HepG2 (cell line): ENCODE measurements around the gene PCP4. TPM values are rescaled to one million over a fixed set of nuclear protein-coding genes. Genes with fewer than 3 reads are reported as not detected.

Experiments
- ATAC-seq: fragments of 200-7000 bp; cut with Tn5 transposase; 3 replicates; pipeline ENCODE4 v1.9.1; 2020; ENCODE audit warnings: mild to moderate bottlenecking, moderate library complexity
- BruUV-seq: library from RNA; stranded (reverse); fragments of 400-500 nt; replicated peaks from 2 replicates; lab custom pipeline; 2021; lab: Mats Ljungman, UMichigan
- CTCF ChIA-PET: fragments of 300-600 bp; formaldehyde crosslinking; extraction: SDS; loops from one replicate; lab custom pipeline; 2021; ENCODE audit warnings: low total read pairs, inconsistent platforms, low intra/inter-chr PET ratio; lab: Yijun Ruan, JAX
- POLR2A ChIA-PET: fragments of 350-600 bp; sonication (Branson Sonifier 250); formaldehyde crosslinking; loops from one replicate; lab custom pipeline; 2020; ENCODE audit warnings: antibody characterized with exemption, inconsistent platforms; lab: Yijun Ruan, JAX
- DNase-seq: peaks from one replicate; pipeline ENCODE4 v3.0.0-alpha.2; 2015; ENCODE audit warnings: low spot score
- FAIRE-seq: peaks from 3 replicates; lab custom pipeline; 2011; peaks lifted over from hg19 to GRCh38; lab: Jason Lieb, UNC
- H2AFZ ChIP-seq: one replicate; pipeline ENCODE4 v1.6.1; 2011; ENCODE audit warnings: low read length, inconsistent platforms
- H3K27ac ChIP-seq: fragments of 300-600 bp; 3 replicates; pipeline ENCODE4 v1.8.0; 2011; ENCODE audit warnings: mixed run types, mild to moderate bottlenecking, mixed read lengths, low read length, inconsistent platforms; ENCODE audit not compliant: insufficient read depth; ENCODE audit errors: extremely low read length
- H3K27me3 ChIP-seq, 2 experiments: fragments of 200-600 bp in 1 of 2; 2 replicates in 1 of 2; 3 replicates in 1 of 2; pipeline versions ENCODE4 v1.6.0 to v1.8.0; 2011; ENCODE audit warnings: low read length in 2 of 2, mild to moderate bottlenecking in 2 of 2, moderate library complexity in 2 of 2, inconsistent platforms in 1 of 2; ENCODE audit not compliant: insufficient read depth in 2 of 2, control insufficient read depth in 1 of 2
- H3K36me3 ChIP-seq, 2 experiments: fragments of 200-600 bp in 1 of 2; replicated peaks in 1 of 2; 2 replicates in 1 of 2; 3 replicates in 1 of 2; pipeline versions ENCODE4 v1.5.1 to v1.8.0; 2011; ENCODE audit warnings: low read length in 2 of 2, inconsistent platforms in 1 of 2; ENCODE audit not compliant: insufficient read depth in 2 of 2, control insufficient read depth in 1 of 2
- H3K4me1 ChIP-seq: 2 replicates; pipeline ENCODE4 v1.5.1; 2012; ENCODE audit warnings: low read length, inconsistent platforms; ENCODE audit not compliant: insufficient read depth
- H3K4me2 ChIP-seq: 2 replicates; pipeline ENCODE4 v1.6.0; 2011; ENCODE audit warnings: low read depth, low read length, inconsistent platforms
- H3K4me3 ChIP-seq, 3 experiments: fragments of 200-600 bp in 1 of 3; sonication (generic), shearing (Covaris generic) in 1 of 3; replicated peaks in 1 of 3; 2 replicates each; pipeline ENCODE4 v1.5.1; 2011 to 2016; ENCODE audit warnings: low read length in 3 of 3, inconsistent platforms in 2 of 3, low read depth in 2 of 3, mild to moderate bottlenecking in 2 of 3, control low read depth in 1 of 3, mixed read lengths in 1 of 3; ENCODE audit not compliant: insufficient read depth in 1 of 3
- H3K79me2 ChIP-seq: one replicate; pipeline ENCODE4 v1.6.1; 2011; ENCODE audit warnings: low read length, inconsistent platforms; ENCODE audit not compliant: insufficient read depth
- H3K9ac ChIP-seq: 2 replicates; pipeline ENCODE4 v1.6.0; 2011; ENCODE audit warnings: mild to moderate bottlenecking, low read depth, low read length, inconsistent platforms; ENCODE audit not compliant: insufficient read depth
- H3K9me3 ChIP-seq: 2 replicates; pipeline ENCODE4 v1.5.1; 2012; ENCODE audit warnings: mild to moderate bottlenecking, low read length
- H4K20me1 ChIP-seq: 2 replicates; pipeline ENCODE4 v1.6.0; 2011; ENCODE audit warnings: inconsistent platforms, mild to moderate bottlenecking, low read length, moderate library complexity; ENCODE audit not compliant: insufficient read depth
- CSRNP2 ChIP-seq: sonication (generic); formaldehyde crosslinking; conservative IDR thresholded peaks from 2 replicates; pipeline ENCODE4 v1.8.0; 2022; ENCODE audit warnings: low read depth, missing genetic modification reagents
- ELK4 ChIP-seq: sonication (generic); formaldehyde crosslinking; IDR thresholded peaks from 2 replicates; pipeline ENCODE4 v1.9.0; 2021; ENCODE audit warnings: missing genetic modification reagents, borderline replicate concordance
- GABPB1 ChIP-seq: IDR thresholded peaks from 2 replicates; pipeline ENCODE4 v1.6.1; 2016; ENCODE audit warnings: mild to moderate bottlenecking, missing genetic modification reagents, moderate library complexity, missing compliant biosample characterization
- MNT ChIP-seq: fragments of 450-650 bp; IDR thresholded peaks from 2 replicates; pipeline ENCODE4 v1.6.1; 2016
- MYC ChIP-seq: sonication (generic); formaldehyde crosslinking; IDR thresholded peaks from 2 replicates; pipeline ENCODE4 v1.9.0; 2021; ENCODE audit warnings: missing genetic modification reagents, borderline replicate concordance
- RXRB ChIP-seq: IDR thresholded peaks from 2 replicates; pipeline ENCODE4 v1.6.1; 2016; ENCODE audit warnings: borderline replicate concordance, missing genetic modification reagents, missing compliant biosample characterization
- ZFP82 ChIP-seq: sonication (generic); formaldehyde crosslinking; IDR thresholded peaks from 2 replicates; pipeline ENCODE4 v1.5.1; 2020; ENCODE audit warnings: mild to moderate bottlenecking, missing genetic modification reagents, borderline replicate concordance
- ZNF205 ChIP-seq: IDR thresholded peaks from 2 replicates; pipeline ENCODE4 v1.6.1; 2018; ENCODE audit warnings: missing biosample characterization, missing genetic modification reagents
- WGBS: methylation state at CpG from one replicate; pipeline ENCODE4 v1.1.6; 2017; ENCODE audit warnings: low lambda C conversion rate; 5-methylcytosine and 5-hydroxymethylcytosine counted together
- in situ Hi-C: cut with HindIII; loops from 2 replicates; pipeline ENCODE4 v1.10.0; 2017; ENCODE audit warnings: low pct_unique_long_range_greater_than_20kb; ENCODE audit not compliant: extremely low pct_ligation_motif_present
- intact Hi-C: fragments of 100-400 bp; cut with micrococcal nuclease; formaldehyde crosslinking; loops from one replicate; pipeline ENCODE4 v1.10.0; 2022; ENCODE audit not compliant: unreplicated experiment
- polyA plus RNA-seq, 8 experiments: library from polyadenylated mRNA; depleted of rRNA in 3 of 8; stranded (reverse) in 7 of 8; unstranded in 1 of 8; fragments of >200 nt; fragmentation: Illumina TruSeq in 4 of 8; extraction: Trizol in 4 of 8; gene quantifications; 2 replicates each; pipeline versions ENCODE4 v1.2.1 to v1.2.3, GENCODE V29; 2011 to 2016; ENCODE audit warnings: low read depth in 4 of 8, missing spikeins in 1 of 8, mixed read lengths in 1 of 8; ENCODE audit not compliant: insufficient read depth in 1 of 8
- total RNA-seq, 5 experiments: library from RNA; depleted of rRNA; stranded (reverse); fragments of >200 nt; fragmentation: Illumina TruSeq; extraction: Trizol; gene quantifications; 2 replicates each; pipeline ENCODE4 v1.2.3, GENCODE V29; 2016; ENCODE audit warnings: low read depth in 1 of 5

Gene PCP4
- total and polyA plus RNA-seq, 2 of the 13 experiments (the other 11 are each of a cell fraction or from before 2014, with no cell fraction given) = not detected

- WGBS = 0% methylated on average over 1 of the region's 6 CpGs
- in situ Hi-C loops = no loop called here
- Histone ChIP-seq H3K4me3 (no peak overlapping the region), H3K36me3 (no peaks in the 10 kb centered on the region), H3K4me1 (no peaks in the 10 kb centered on the region), H4K20me1 (no peaks in the 10 kb centered on the region), H3K9me3 (peaks cover 97% of the 10 kb centered on the region), H3K79me2 (no peaks in the 10 kb centered on the region), H3K27me3 (no peaks in the 10 kb centered on the region), H3K4me2 (no peak overlapping the region), H2AFZ (no peak overlapping the region), H3K9ac (no peak overlapping the region), H3K27ac (no peak overlapping the region)
- CTCF ChIA-PET = no interaction called here
- DNase-seq (no peak), ATAC-seq (no peak), FAIRE-seq (no peak)
- TF ChIP-seq MNT (peak; percentile 88), ZFP82 (CRISPR knock-in tag) (no peak)
- no TSS peak for BruUV-seq
- POLR2A ChIA-PET = no interaction called here
- intact Hi-C loops = no loop called here
Measured at GRCh38 chr21:39847877-39848276, 19.4 kb upstream of the PCP4 start.

- no peaks in the 10 kb centered on the region for H3K79me2 ChIP-seq
- ATAC-seq = no peak
- TF ChIP-seq CSRNP2 (CRISPR knock-in tag) = no peak
- no peak for TF ChIP-seq GABPB1 (CRISPR knock-in tag)
- no peak for TF ChIP-seq ZNF205 (CRISPR knock-in tag)
- TF ChIP-seq MYC (CRISPR knock-in tag) = no peak
- no peak for TF ChIP-seq RXRB
- no peak for TF ChIP-seq ELK4
- WGBS = 25% methylated on average over 10 of the region's 10 CpGs
- BruUV-seq = no TSS peak
- CTCF ChIA-PET = no interaction called here
- no peak for DNase-seq
- no peak overlapping the region for H3K4me2 ChIP-seq
- in situ Hi-C loops = no loop called here
- H3K4me1 ChIP-seq = no peaks in the 10 kb centered on the region
- no peak overlapping the region for H2AFZ ChIP-seq
- no peaks in the 10 kb centered on the region for H3K27me3 ChIP-seq
- no peak overlapping the region for H3K9ac ChIP-seq
- no peaks in the 10 kb centered on the region for H3K36me3 ChIP-seq
- H4K20me1 ChIP-seq = no peaks in the 10 kb centered on the region
- peaks cover 96% of the 10 kb centered on the region for H3K9me3 ChIP-seq
- no peak overlapping the region for H3K4me3 ChIP-seq
- intact Hi-C loops = no loop called here
- POLR2A ChIA-PET = no interaction called here
- no peak overlapping the region for H3K27ac ChIP-seq
- no peak for FAIRE-seq
Measured at GRCh38 chr21:39849014-39849655, 18.1 kb upstream of the PCP4 start.
